Liver (tissue), 9 donors: ENCODE measurements around the gene SAAL1. TPM values are rescaled to one million over a fixed set of nuclear protein-coding genes. Genes with fewer than 3 reads are reported as not detected.

Experiments
- DNase-seq: peaks from one replicate; pipeline ENCODE4 v3.0.0-alpha.2; 2017; ENCODE audit warnings: low spot score
- H3K27ac ChIP-seq, 2 donors: one replicate each; pipeline ENCODE4 v1.7.0; 2013; ENCODE audit warnings: inconsistent platforms in 2 of 2, low read length in 2 of 2, control low read depth in 1 of 2, low read depth in 1 of 2, mild to moderate bottlenecking in 1 of 2
- H3K27me3 ChIP-seq, 4 donors: one replicate each; pipeline versions ENCODE4 v1.6.1 to v1.7.0; 2013; ENCODE audit warnings: low read length in 3 of 4, inconsistent platforms in 1 of 4, mild to moderate bottlenecking in 1 of 4, moderate library complexity in 1 of 4; ENCODE audit not compliant: control insufficient read depth in 4 of 4, insufficient read depth in 4 of 4
- H3K36me3 ChIP-seq, 4 donors: one replicate each; pipeline versions ENCODE4 v1.6.1 to v1.7.0; 2013; ENCODE audit warnings: low read length in 3 of 4, mild to moderate bottlenecking in 3 of 4, low read depth in 1 of 4, moderate library complexity in 1 of 4; ENCODE audit not compliant: control insufficient read depth in 4 of 4, insufficient read depth in 3 of 4
- H3K4me1 ChIP-seq, 4 donors: one replicate each; pipeline versions ENCODE4 v1.6.1 to v1.7.0; 2013; ENCODE audit warnings: low read length in 3 of 4, mild to moderate bottlenecking in 3 of 4, moderate library complexity in 1 of 4; ENCODE audit not compliant: control insufficient read depth in 4 of 4, insufficient read depth in 4 of 4
- H3K4me3 ChIP-seq, 3 donors: one replicate each; pipeline versions ENCODE4 v1.6.1 to v1.7.0; 2013; ENCODE audit warnings: low read length in 3 of 3, control low read depth in 1 of 3, low read depth in 1 of 3, mild to moderate bottlenecking in 1 of 3
- H3K9ac ChIP-seq, 2 donors: one replicate each; pipeline ENCODE4 v1.7.0; 2013; ENCODE audit warnings: low read length in 2 of 2, mild to moderate bottlenecking in 2 of 2, moderate library complexity in 2 of 2, control low read depth in 1 of 2, low read depth in 1 of 2
- H3K9me3 ChIP-seq, 4 donors: one replicate each; pipeline versions ENCODE4 v1.6.1 to v1.7.0; 2013; ENCODE audit warnings: low read length in 3 of 4; ENCODE audit not compliant: control insufficient read depth in 4 of 4
- EGR1 ChIP-seq, 2 donors: IDR thresholded peaks; 2 replicates each; pipeline ENCODE4 v1.6.1; 2016 to 2018; ENCODE audit warnings: antibody characterized with exemption in 2 of 2, low read depth in 2 of 2
- FOXA1 ChIP-seq: IDR thresholded peaks from 2 replicates; pipeline ENCODE4 v1.6.1; 2016; ENCODE audit warnings: antibody characterized with exemption
- FOXA2 ChIP-seq: IDR thresholded peaks from 2 replicates; pipeline ENCODE4 v1.6.1; 2016; ENCODE audit warnings: antibody characterized with exemption
- HNF4A ChIP-seq, 2 donors: conservative IDR thresholded peaks; 2 replicates each; pipeline ENCODE4 v1.6.1; 2016; ENCODE audit warnings: antibody characterized with exemption in 2 of 2, mild to moderate bottlenecking in 2 of 2
- HNF4G ChIP-seq: IDR thresholded peaks from 2 replicates; pipeline ENCODE4 v1.6.1; 2016; ENCODE audit warnings: antibody characterized with exemption
- NR2F2 ChIP-seq: IDR thresholded peaks from 2 replicates; pipeline ENCODE4 v1.6.1; 2016; ENCODE audit warnings: antibody characterized with exemption
- RAD21 ChIP-seq, 2 donors: IDR thresholded peaks; 2 replicates each; pipeline ENCODE4 v1.6.1; 2016; ENCODE audit warnings: antibody characterized with exemption in 2 of 2, mild to moderate bottlenecking in 2 of 2
- REST ChIP-seq: IDR thresholded peaks from 2 replicates; pipeline ENCODE4 v1.6.1; 2016; ENCODE audit warnings: antibody characterized with exemption, mild to moderate bottlenecking
- RXRA ChIP-seq, 2 donors: IDR thresholded peaks; 2 replicates each; pipeline ENCODE4 v1.6.1; 2017 to 2018; ENCODE audit warnings: antibody characterized with exemption in 2 of 2, mild to moderate bottlenecking in 1 of 2
- SP1 ChIP-seq: IDR thresholded peaks from 2 replicates; pipeline ENCODE4 v1.6.1; 2018; ENCODE audit warnings: antibody characterized with exemption, mild to moderate bottlenecking
- TAF1 ChIP-seq: conservative IDR thresholded peaks from 2 replicates; pipeline ENCODE4 v1.6.1; 2016; ENCODE audit warnings: antibody characterized with exemption, mild to moderate bottlenecking
- YY1 ChIP-seq: IDR thresholded peaks from 2 replicates; pipeline ENCODE4 v1.6.1; 2016; ENCODE audit warnings: antibody characterized with exemption, mild to moderate bottlenecking
- WGBS: extraction: QIAGEN DNeasy Blood & Tissue Kit; methylation state at CpG from one replicate; pipeline ENCODE4 v1.1.7; 2013; 5-methylcytosine and 5-hydroxymethylcytosine counted together
- polyA plus RNA-seq, 2 donors: library from polyadenylated mRNA; stranded (reverse) in 1 of 2; unstranded in 1 of 2; fragments of 200-250 nt in 1 of 2; fragments of >200 nt in 1 of 2; fragmentation: Nextera tagmentation in 1 of 2; extraction: Ambion mirVana in 1 of 2; gene quantifications; one replicate each; pipeline versions ENCODE4 v1.2.1 to v1.2.3, GENCODE V29; 2013 to 2015
- total RNA-seq, 2 donors: library from RNA; depleted of rRNA; stranded (reverse); fragments of >200 nt; gene quantifications; one replicate each; pipeline ENCODE4 v1.2.3, GENCODE V29; 2014
- TF ChIP-seq, protein P1 (sequence below): fragments of 150-350 bp; IDR thresholded peaks from 2 replicates; pipeline ENCODE4 v1.5.1; 2017; ENCODE audit warnings: improper control_type of control experiment, low read depth, low read length; ENCODE audit not compliant: missing input control
- TF ChIP-seq, protein P2 (sequence below): IDR thresholded peaks from 2 replicates; pipeline ENCODE4 v1.6.1; 2016; ENCODE audit warnings: antibody characterized with exemption
- TF ChIP-seq, protein P3 (sequence below): IDR thresholded peaks from 2 replicates; pipeline ENCODE4 v1.6.1; 2016; ENCODE audit warnings: antibody characterized with exemption
- donor health status: healthy.
- donor health status: healthy.
- donor health status: healthy.
- donor health status: healthy.
- donor health status: healthy.

The SAAL1 gene
- total and polyA plus RNA-seq, 4 donors = 3.6 to 10.6 (median 5.0) TPM

DNA sequence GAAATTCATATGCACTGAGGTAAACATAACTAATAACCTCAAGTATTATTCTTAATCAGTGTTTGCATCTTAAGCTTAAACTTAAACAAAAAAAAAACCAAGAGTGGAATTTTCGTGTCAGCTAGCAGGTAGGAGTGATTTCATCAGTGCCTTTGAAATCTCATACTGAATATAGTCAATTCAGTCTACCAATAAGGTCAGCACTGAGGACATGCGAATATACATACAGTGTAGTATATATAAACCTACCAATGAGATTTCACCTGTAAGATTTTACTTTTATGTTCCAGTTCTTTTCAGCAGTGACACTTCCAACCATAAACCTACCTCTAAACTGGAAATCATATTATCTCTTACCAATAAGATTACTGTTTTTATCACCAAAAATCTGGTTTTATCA, 27.0 kb downstream of the SAAL1 start:
- H3K27me3 ChIP-seq = no peaks in the 10 kb centered on the region
- no peak overlapping the region for H3K27ac ChIP-seq
- DNase-seq = no peak
- H3K9me3 ChIP-seq = no peaks in the 10 kb centered on the region
- peaks cover 2 to 11% (median 6%) of the 10 kb centered on the region in 4 donors for H3K36me3 ChIP-seq
- H3K4me3 ChIP-seq = no peak overlapping the region
- 98% methylated on average over 2 of the region's 2 CpGs for WGBS
- no peak overlapping the region for H3K9ac ChIP-seq
- H3K4me1 ChIP-seq = no peaks in the 10 kb centered on the region
- no peak for TF ChIP-seq NR2F2
- no peak for TF ChIP-seq RAD21 (IDR thresholded peaks at IDR 0.05)
- TF ChIP-seq FOXA2 = no peak
- TF ChIP-seq HNF4A (conservative IDR thresholded peaks at IDR 0.05) = no peak
- TF ChIP-seq, protein P1, sequence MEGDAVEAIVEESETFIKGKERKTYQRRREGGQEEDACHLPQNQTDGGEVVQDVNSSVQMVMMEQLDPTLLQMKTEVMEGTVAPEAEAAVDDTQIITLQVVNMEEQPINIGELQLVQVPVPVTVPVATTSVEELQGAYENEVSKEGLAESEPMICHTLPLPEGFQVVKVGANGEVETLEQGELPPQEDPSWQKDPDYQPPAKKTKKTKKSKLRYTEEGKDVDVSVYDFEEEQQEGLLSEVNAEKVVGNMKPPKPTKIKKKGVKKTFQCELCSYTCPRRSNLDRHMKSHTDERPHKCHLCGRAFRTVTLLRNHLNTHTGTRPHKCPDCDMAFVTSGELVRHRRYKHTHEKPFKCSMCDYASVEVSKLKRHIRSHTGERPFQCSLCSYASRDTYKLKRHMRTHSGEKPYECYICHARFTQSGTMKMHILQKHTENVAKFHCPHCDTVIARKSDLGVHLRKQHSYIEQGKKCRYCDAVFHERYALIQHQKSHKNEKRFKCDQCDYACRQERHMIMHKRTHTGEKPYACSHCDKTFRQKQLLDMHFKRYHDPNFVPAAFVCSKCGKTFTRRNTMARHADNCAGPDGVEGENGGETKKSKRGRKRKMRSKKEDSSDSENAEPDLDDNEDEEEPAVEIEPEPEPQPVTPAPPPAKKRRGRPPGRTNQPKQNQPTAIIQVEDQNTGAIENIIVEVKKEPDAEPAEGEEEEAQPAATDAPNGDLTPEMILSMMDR = no peak
- no peak for TF ChIP-seq EGR1 (IDR thresholded peaks at IDR 0.05; ENCODE audit: low read depth in 2 of 2)
- no peak for TF ChIP-seq TAF1
- TF ChIP-seq YY1 = no peak
- TF ChIP-seq, protein P2, sequence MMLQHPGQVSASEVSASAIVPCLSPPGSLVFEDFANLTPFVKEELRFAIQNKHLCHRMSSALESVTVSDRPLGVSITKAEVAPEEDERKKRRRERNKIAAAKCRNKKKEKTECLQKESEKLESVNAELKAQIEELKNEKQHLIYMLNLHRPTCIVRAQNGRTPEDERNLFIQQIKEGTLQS = no peak
- TF ChIP-seq SP1 = no peak
- TF ChIP-seq HNF4G = no peak
- no peak for TF ChIP-seq RXRA (IDR thresholded peaks at IDR 0.05)
- no peak for TF ChIP-seq FOXA1

DNA sequence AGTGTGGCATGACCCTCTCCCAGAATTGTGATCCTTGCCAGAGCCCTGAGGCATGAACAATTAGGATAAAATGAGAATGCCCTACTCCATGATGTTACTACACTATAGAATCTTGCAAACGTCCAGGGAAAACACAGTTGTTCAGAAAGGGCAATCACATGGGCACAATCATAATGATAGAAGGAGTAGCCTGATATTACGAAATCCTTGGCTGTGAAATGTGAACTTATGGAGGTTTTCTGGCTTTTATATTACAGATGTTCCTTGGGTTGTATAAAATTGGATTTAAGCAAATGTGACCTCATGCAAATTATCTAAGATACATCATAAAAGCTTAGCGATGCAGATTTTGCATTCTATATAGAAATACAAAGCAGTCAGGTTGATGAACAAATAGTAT, 30.4 kb downstream of the SAAL1 start:
- 87% methylated on average over 3 of the region's 3 CpGs for WGBS
- no peaks in the 10 kb centered on the region for H3K27me3 ChIP-seq
- H3K36me3 ChIP-seq = peaks cover 2 to 8% (median 4%) of the 10 kb centered on the region in 4 donors
- no peak overlapping the region for H3K4me3 ChIP-seq
- H3K9ac ChIP-seq = no peak overlapping the region
- TF ChIP-seq HNF4G = no peak
- TF ChIP-seq, protein P1 = no peak
- H3K27ac ChIP-seq = no peak overlapping the region
- no peaks in the 10 kb centered on the region for H3K9me3 ChIP-seq
- no peaks in the 10 kb centered on the region for H3K4me1 ChIP-seq
- DNase-seq = no peak

- H3K27me3 ChIP-seq = no peaks in the 10 kb centered on the region
- H3K27ac ChIP-seq = no peak overlapping the region
- WGBS = 88% methylated on average over 4 of the region's 4 CpGs
- TF ChIP-seq TAF1 = no peak
- TF ChIP-seq REST = no peak
- no peak for TF ChIP-seq HNF4A (conservative IDR thresholded peaks at IDR 0.05)
- TF ChIP-seq, protein P3, sequence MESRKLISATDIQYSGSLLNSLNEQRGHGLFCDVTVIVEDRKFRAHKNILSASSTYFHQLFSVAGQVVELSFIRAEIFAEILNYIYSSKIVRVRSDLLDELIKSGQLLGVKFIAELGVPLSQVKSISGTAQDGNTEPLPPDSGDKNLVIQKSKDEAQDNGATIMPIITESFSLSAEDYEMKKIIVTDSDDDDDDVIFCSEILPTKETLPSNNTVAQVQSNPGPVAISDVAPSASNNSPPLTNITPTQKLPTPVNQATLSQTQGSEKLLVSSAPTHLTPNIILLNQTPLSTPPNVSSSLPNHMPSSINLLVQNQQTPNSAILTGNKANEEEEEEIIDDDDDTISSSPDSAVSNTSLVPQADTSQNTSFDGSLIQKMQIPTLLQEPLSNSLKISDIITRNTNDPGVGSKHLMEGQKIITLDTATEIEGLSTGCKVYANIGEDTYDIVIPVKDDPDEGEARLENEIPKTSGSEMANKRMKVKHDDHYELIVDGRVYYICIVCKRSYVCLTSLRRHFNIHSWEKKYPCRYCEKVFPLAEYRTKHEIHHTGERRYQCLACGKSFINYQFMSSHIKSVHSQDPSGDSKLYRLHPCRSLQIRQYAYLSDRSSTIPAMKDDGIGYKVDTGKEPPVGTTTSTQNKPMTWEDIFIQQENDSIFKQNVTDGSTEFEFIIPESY = no peak
- TF ChIP-seq SP1 = no peak
- no peaks in the 10 kb centered on the region for H3K9me3 ChIP-seq
- no peak overlapping the region for H3K4me3 ChIP-seq
- H3K9ac ChIP-seq = no peak overlapping the region
- no peaks in the 10 kb centered on the region for H3K36me3 ChIP-seq
- H3K4me1 ChIP-seq = no peaks in the 10 kb centered on the region
- DNase-seq = no peak
Observed at GRCh38 chr11:18071098-18071705, 34.7 kb downstream of the SAAL1 start.
